ENCODE data around the gene SLC66A1. TPM values are rescaled to one million over a fixed set of nuclear protein-coding genes. Genes with fewer than 3 reads are reported as not detected.

SLC66A1 gene
- total and polyA plus RNA-seq, 5 donors from 2014 or later = 3.2 to 8.7 (median 5.2) TPM

DNA sequence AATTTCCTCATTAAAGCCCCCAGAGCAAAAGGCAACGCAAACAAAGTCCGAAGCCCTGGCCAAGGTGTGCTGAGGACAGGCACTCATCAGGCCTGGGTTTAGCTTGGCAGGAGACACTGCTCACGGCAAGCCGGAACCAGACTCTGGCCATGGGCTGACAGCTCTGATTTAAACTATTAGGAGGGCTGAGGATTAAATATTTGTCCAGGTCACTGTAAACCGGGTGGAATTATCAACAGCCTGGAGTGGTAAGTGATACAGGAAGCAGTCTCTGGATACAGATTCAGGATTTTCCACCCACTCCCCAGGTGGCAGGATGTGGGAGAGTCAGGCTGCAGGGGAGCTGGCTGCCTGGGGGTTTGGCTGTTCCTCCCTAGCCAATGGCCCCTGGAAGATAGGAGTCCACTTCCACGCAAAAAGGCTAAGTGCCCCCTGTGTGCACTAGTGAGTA lies 42.4 kb downstream of the SLC66A1 start:
- Mint-ChIP-seq H3K4me1 (peaks cover 0 to 5% (median 2%) of the 10 kb centered on the region in 4 donors), H3K9me3 (no peaks in the 10 kb centered on the region), H3K27ac (peak overlapping the region in 1 of 3 donors; percentile 55), H3K27me3 (no peaks in the 10 kb centered on the region), H3K4me3 (no peak overlapping the region), H3K36me3 (peaks cover 33% of the 10 kb centered on the region)
- Histone ChIP-seq H3K36me3 (ENCODE audit: control insufficient read depth, insufficient read depth, low read length) (peaks cover 75% of the 10 kb centered on the region), H3K27ac (ENCODE audit: insufficient read depth, low read length, poor library complexity, severe bottlenecking) (no peak overlapping the region), H3K4me1 (ENCODE audit: control insufficient read depth, insufficient read depth, low read length, poor library complexity, severe bottlenecking) (no peaks in the 10 kb centered on the region), H3K9me3 (ENCODE audit: control insufficient read depth in 2 of 2, low read length in 2 of 2) (no peaks in the 10 kb centered on the region), H3K27me3 (ENCODE audit: control insufficient read depth, insufficient read depth, low read length) (no peaks in the 10 kb centered on the region), H3K4me3 (ENCODE audit: low read depth, low read length) (no peak overlapping the region)
- no peak for DNase-seq
- ATAC-seq (ENCODE audit: low read depth in 2 of 2) = no peak

DNA sequence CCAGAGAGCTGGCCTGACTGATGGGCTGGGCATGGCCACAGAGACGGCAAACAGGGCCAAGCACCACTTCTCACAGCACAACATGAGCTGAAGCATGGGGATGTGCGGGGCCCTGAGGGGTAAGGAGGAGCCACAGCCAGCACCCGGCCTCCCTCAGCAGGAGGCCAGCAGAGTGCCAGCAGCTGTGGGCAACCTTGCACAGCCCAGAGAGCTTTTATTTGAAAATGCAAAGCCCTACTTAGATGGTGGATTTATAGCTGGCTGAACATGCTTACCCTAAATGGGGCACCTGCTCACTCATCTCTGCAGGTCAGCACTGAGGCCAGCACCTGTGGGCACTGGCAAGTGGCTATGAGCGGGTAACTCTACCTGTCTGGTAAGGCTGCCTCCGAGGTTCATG lies 44.1 kb downstream of the SLC66A1 start:
- Mint-ChIP-seq H3K27ac (peak overlapping the region in 1 of 3 donors; percentile 32), H3K4me3 (no peak overlapping the region), H3K27me3 (no peaks in the 10 kb centered on the region), H3K36me3 (peaks cover 28% of the 10 kb centered on the region), H3K9me3 (no peaks in the 10 kb centered on the region), H3K4me1 (peaks cover 6 to 20% (median 15%) of the 10 kb centered on the region in 4 donors)
- no peak for ATAC-seq (ENCODE audit: low read depth in 2 of 2)
- Histone ChIP-seq H3K36me3 (ENCODE audit: control insufficient read depth, insufficient read depth, low read length) (peaks cover 69% of the 10 kb centered on the region), H3K4me1 (ENCODE audit: control insufficient read depth, insufficient read depth, low read length, poor library complexity, severe bottlenecking) (peaks cover 7% of the 10 kb centered on the region), H3K27me3 (ENCODE audit: control insufficient read depth, insufficient read depth, low read length) (no peaks in the 10 kb centered on the region), H3K4me3 (ENCODE audit: low read depth, low read length) (no peak overlapping the region), H3K9me3 (ENCODE audit: control insufficient read depth in 2 of 2, low read length in 2 of 2) (no peaks in the 10 kb centered on the region), H3K27ac (ENCODE audit: insufficient read depth, low read length, poor library complexity, severe bottlenecking) (no peak overlapping the region)
- DNase-seq = no peak

DNA sequence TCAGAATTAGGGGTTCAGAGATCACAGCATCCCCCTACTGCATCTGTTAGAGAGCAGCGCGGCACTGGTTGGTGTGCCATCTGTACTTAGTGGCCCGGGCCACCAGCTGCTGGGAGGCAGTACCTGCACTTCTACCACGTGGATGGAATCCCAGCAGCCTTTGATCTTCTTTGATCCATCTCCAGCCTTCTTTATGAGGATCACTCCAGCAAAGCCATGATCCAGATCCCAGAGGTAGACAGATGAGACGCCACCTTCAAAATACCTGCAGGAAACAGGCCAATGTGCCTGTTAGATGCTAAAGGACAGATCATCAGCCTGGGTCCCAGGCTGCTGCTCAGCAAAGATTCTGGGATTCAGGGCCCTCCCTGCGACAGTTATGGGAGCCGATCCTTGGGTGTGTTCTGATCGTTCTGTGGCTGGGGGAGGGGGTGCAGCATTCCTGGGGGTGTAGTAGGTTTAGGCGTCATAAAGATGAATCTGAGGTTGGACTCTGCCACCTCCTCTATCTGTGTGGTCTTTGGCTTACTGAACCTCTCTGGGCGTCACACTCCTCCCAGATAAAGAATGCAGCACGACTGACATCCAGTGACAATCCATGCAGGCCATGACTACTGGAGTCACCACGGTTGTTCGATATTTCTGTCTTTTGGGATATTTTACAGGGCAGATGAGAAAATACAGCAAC lies 45.3 kb downstream of the SLC66A1 start:
- DNase-seq (no peak), ATAC-seq (ENCODE audit: low read depth in 2 of 2) (no peak)
- H3K27me3 ChIP-seq (ENCODE audit: control insufficient read depth, insufficient read depth, low read length) = no peaks in the 10 kb centered on the region
- H3K4me1 ChIP-seq (ENCODE audit: control insufficient read depth, insufficient read depth, low read length, poor library complexity, severe bottlenecking) = peaks cover 7% of the 10 kb centered on the region
- Mint-ChIP-seq H3K4me3 (no peak overlapping the region), H3K9me3 (no peaks in the 10 kb centered on the region), H3K36me3 (peaks cover 24% of the 10 kb centered on the region), H3K27me3 (no peaks in the 10 kb centered on the region), H3K27ac (peak overlapping the region in 1 of 3 donors; percentile 31), H3K4me1 (peaks cover 6 to 24% (median 18%) of the 10 kb centered on the region in 4 donors)
- no peaks in the 10 kb centered on the region for H3K9me3 ChIP-seq (ENCODE audit: control insufficient read depth in 2 of 2, low read length in 2 of 2)
- H3K36me3 ChIP-seq (ENCODE audit: control insufficient read depth, insufficient read depth, low read length) = peaks cover 61% of the 10 kb centered on the region
- no peak overlapping the region for H3K27ac ChIP-seq (ENCODE audit: insufficient read depth, low read length, poor library complexity, severe bottlenecking)
- H3K4me3 ChIP-seq (ENCODE audit: low read depth, low read length) = no peak overlapping the region

DNA sequence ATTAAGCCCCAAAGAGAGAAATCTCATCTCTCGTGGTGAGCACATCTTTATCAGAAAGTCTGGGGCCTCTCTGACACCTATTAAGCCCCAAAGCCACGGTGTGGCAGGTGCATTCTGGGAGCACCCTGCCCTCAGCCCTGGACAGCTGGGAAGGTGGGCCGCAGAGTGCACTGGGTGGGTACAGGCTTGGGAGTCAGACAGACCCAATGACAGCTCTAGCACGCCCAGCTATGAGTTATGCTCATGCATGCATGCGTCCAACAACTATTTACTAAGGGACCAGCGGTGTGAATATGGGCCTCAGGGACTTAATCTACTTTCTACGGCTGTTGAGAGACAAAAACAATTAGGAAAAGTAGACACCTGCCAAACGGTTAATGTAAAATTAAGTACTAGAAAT lies 46.6 kb downstream of the SLC66A1 start:
- H3K27ac Mint-ChIP-seq = no peak overlapping the region
- Histone ChIP-seq H3K27me3 (ENCODE audit: control insufficient read depth, insufficient read depth, low read length) (no peaks in the 10 kb centered on the region), H3K4me3 (ENCODE audit: low read depth, low read length) (no peak overlapping the region), H3K27ac (ENCODE audit: insufficient read depth, low read length, poor library complexity, severe bottlenecking) (no peak overlapping the region), H3K9me3 (ENCODE audit: control insufficient read depth in 2 of 2, low read length in 2 of 2) (no peaks in the 10 kb centered on the region), H3K4me1 (ENCODE audit: control insufficient read depth, insufficient read depth, low read length, poor library complexity, severe bottlenecking) (peaks cover 7% of the 10 kb centered on the region), H3K36me3 (ENCODE audit: control insufficient read depth, insufficient read depth, low read length) (peaks cover 55% of the 10 kb centered on the region)
- peaks cover 21% of the 10 kb centered on the region for H3K36me3 Mint-ChIP-seq
- no peaks in the 10 kb centered on the region for H3K9me3 Mint-ChIP-seq
- H3K4me1 Mint-ChIP-seq = peaks cover 6 to 27% (median 20%) of the 10 kb centered on the region in 4 donors
- no peak for DNase-seq
- H3K27me3 Mint-ChIP-seq = no peaks in the 10 kb centered on the region
- no peak for ATAC-seq (ENCODE audit: low read depth in 2 of 2)
- H3K4me3 Mint-ChIP-seq = no peak overlapping the region

DNA sequence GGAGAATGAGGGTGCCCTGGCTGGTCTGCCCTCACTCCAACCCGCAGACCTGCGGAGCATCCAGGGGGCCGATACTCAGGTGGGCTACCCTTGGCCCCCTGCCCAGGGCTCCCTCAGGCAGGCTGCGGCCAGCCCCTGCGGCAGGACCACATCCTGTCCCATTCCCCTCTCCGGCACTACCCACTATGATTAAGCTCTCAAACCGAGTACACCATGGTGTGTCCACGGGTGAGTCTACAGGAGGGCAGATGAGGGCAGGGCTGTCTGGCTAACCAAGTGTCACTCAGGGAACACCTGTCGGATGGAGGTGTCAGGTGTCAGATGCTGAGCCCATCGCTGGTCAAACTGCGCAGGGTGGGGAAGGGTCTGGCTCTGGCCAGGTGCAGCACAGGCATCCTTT lies 47.2 kb downstream of the SLC66A1 start:
- Histone ChIP-seq H3K4me1 (ENCODE audit: control insufficient read depth, insufficient read depth, low read length, poor library complexity, severe bottlenecking) (peaks cover 7% of the 10 kb centered on the region), H3K27me3 (ENCODE audit: control insufficient read depth, insufficient read depth, low read length) (no peaks in the 10 kb centered on the region), H3K36me3 (ENCODE audit: control insufficient read depth, insufficient read depth, low read length) (peaks cover 48% of the 10 kb centered on the region), H3K4me3 (ENCODE audit: low read depth, low read length) (no peak overlapping the region), H3K27ac (ENCODE audit: insufficient read depth, low read length, poor library complexity, severe bottlenecking) (no peak overlapping the region), H3K9me3 (ENCODE audit: control insufficient read depth in 2 of 2, low read length in 2 of 2) (no peaks in the 10 kb centered on the region)
- no peaks in the 10 kb centered on the region for H3K27me3 Mint-ChIP-seq
- H3K4me3 Mint-ChIP-seq = no peak overlapping the region
- H3K27ac Mint-ChIP-seq = no peak overlapping the region
- H3K36me3 Mint-ChIP-seq = peaks cover 18% of the 10 kb centered on the region
- H3K9me3 Mint-ChIP-seq = no peaks in the 10 kb centered on the region
- ATAC-seq (ENCODE audit: low read depth in 2 of 2) (no peak), DNase-seq (no peak)
- H3K4me1 Mint-ChIP-seq = peaks cover 6 to 32% (median 21%) of the 10 kb centered on the region in 4 donors

DNA sequence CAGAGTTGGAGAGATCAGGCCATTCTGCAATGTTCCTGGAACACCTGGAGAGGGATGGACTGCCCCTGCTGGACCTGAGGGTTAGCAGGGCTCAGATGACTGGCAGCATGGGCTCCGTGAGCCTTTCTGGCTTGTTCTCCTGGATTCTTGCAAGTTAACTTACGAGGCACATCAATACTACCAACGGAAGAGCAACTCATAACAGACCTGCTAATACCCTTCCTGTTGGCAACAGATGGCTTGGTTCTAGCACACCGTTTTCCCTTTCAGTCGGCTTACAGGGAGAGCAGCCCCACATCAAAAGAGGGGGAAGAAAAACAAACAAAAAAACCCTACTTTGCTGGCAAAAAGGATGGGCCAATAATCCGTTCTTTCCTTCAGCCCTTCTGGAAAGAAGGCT lies 47.9 kb downstream of the SLC66A1 start:
- Histone ChIP-seq H3K9me3 (ENCODE audit: control insufficient read depth in 2 of 2, low read length in 2 of 2) (no peaks in the 10 kb centered on the region), H3K27me3 (ENCODE audit: control insufficient read depth, insufficient read depth, low read length) (no peaks in the 10 kb centered on the region), H3K36me3 (ENCODE audit: control insufficient read depth, insufficient read depth, low read length) (peaks cover 46% of the 10 kb centered on the region), H3K4me1 (ENCODE audit: control insufficient read depth, insufficient read depth, low read length, poor library complexity, severe bottlenecking) (peaks cover 7% of the 10 kb centered on the region), H3K4me3 (ENCODE audit: low read depth, low read length) (no peak overlapping the region), H3K27ac (ENCODE audit: insufficient read depth, low read length, poor library complexity, severe bottlenecking) (no peak overlapping the region)
- ATAC-seq (ENCODE audit: low read depth in 2 of 2) = no peak
- peak in 1 of 3 donors; percentile 41 for DNase-seq
- no peaks in the 10 kb centered on the region for H3K27me3 Mint-ChIP-seq
- H3K36me3 Mint-ChIP-seq = peaks cover 17% of the 10 kb centered on the region
- peak overlapping the region in 2 of 3 donors; percentile 17 to 76 for H3K27ac Mint-ChIP-seq
- H3K4me3 Mint-ChIP-seq = peak overlapping the region in 1 of 4 donors; percentile 29
- peaks cover 6 to 37% (median 21%) of the 10 kb centered on the region in 4 donors for H3K4me1 Mint-ChIP-seq
- no peaks in the 10 kb centered on the region for H3K9me3 Mint-ChIP-seq

DNA sequence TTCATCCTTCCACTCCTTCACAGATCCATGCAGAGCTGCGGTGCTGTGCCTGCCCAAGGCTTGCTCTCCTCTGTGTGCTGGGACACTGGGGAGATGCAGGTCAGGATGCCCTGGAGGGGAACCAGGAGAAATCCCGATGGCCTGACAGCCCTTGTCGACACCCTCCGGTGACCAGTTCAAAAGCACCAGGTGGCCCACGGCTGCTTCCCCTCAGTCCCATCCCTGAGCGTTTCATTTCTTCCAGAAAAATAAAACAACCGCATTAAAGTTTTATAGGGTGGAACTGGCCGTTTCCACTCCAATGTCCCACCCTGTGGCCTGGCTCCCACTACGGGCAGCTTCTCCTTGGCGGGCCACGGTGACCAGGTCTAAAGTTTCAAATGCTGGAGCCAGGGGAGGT lies 48.3 kb downstream of the SLC66A1 start:
- H3K27ac Mint-ChIP-seq = peak overlapping the region in 1 of 3 donors; percentile 17
- Histone ChIP-seq H3K4me3 (ENCODE audit: low read depth, low read length) (no peak overlapping the region), H3K27me3 (ENCODE audit: control insufficient read depth, insufficient read depth, low read length) (no peaks in the 10 kb centered on the region), H3K9me3 (ENCODE audit: control insufficient read depth in 2 of 2, low read length in 2 of 2) (no peaks in the 10 kb centered on the region), H3K36me3 (ENCODE audit: control insufficient read depth, insufficient read depth, low read length) (peaks cover 43% of the 10 kb centered on the region), H3K27ac (ENCODE audit: insufficient read depth, low read length, poor library complexity, severe bottlenecking) (no peak overlapping the region), H3K4me1 (ENCODE audit: control insufficient read depth, insufficient read depth, low read length, poor library complexity, severe bottlenecking) (peaks cover 7% of the 10 kb centered on the region)
- no peak for ATAC-seq (ENCODE audit: low read depth in 2 of 2)
- H3K4me1 Mint-ChIP-seq = peaks cover 6 to 38% (median 23%) of the 10 kb centered on the region in 4 donors
- DNase-seq = no peak
- no peaks in the 10 kb centered on the region for H3K27me3 Mint-ChIP-seq
- peaks cover 19% of the 10 kb centered on the region for H3K36me3 Mint-ChIP-seq
- peak overlapping the region in 1 of 4 donors; percentile 29 for H3K4me3 Mint-ChIP-seq
- no peaks in the 10 kb centered on the region for H3K9me3 Mint-ChIP-seq
